Measurements from ENCODE around the gene RASA1. TPM values are rescaled to one million over a fixed set of nuclear protein-coding genes. Genes with fewer than 3 reads are reported as not detected.
A peak's percentile ranks its signal among the peaks of the same experiment; 100 is the strongest.
"Not testable (repeated sequence)": the region's sequence is repeated elsewhere in the genome, so short reads cannot be mapped to it uniquely, and the experiment has no call there.

RASA1 gene
- total RNA-seq: 36.3 TPM

- DNase-seq: peak; percentile 98
These were observed at the start of gene RASA1 for GRCh38 chr5:87267574-87268125. Gene RASA1 (plus strand): TSS chr5:87267883. CDS start chr5:87268452, 569 bp downstream.

GRCh38 chr5:87229780-87230179 is 37.9 kb upstream of the RASA1 start:
- no peak for DNase-seq

GRCh38 chr5:87231037-87231808 is 36.5 kb upstream of the RASA1 start:
- DNase-seq: no peak

- DNase-seq: no peak
These were observed 34.5 kb upstream of the RASA1 start for GRCh38 chr5:87233143-87233542.

- no peak for DNase-seq
These were observed 26.1 kb upstream of the RASA1 start for GRCh38 chr5:87241555-87241954.

- no peak for DNase-seq
These were observed 25.4 kb upstream of the RASA1 start for GRCh38 chr5:87242242-87242641.

- DNase-seq: no peak
These were observed 24.4 kb upstream of the RASA1 start for GRCh38 chr5:87243161-87243844.

GRCh38 chr5:87245451-87245850 is 22.2 kb upstream of the RASA1 start:
- DNase-seq: no peak

- no peak for DNase-seq
These were observed 21.6 kb upstream of the RASA1 start for GRCh38 chr5:87246061-87246460.

GRCh38 chr5:87252283-87252605 is 15.4 kb upstream of the RASA1 start:
- DNase-seq: no peak

- DNase-seq: no peak
These were observed 13.6 kb upstream of the RASA1 start for GRCh38 chr5:87254035-87254434.

GRCh38 chr5:87258507-87258906 is 9.2 kb upstream of the RASA1 start:
- no peak for DNase-seq

GRCh38 chr5:87260604-87261192 is 7.0 kb upstream of the RASA1 start:
- no peak for DNase-seq

GRCh38 chr5:87263498-87263897 is 4.2 kb upstream of the RASA1 start:
- DNase-seq: no peak

GRCh38 chr5:87266914-87267573 is 639 bp upstream of the RASA1 start:
- DNase-seq: no peak

- DNase-seq: peak; percentile 85
These were observed 665 bp downstream of the RASA1 start for GRCh38 chr5:87268126-87268969.

GRCh38 chr5:87268970-87269377 is 1.3 kb downstream of the RASA1 start:
- DNase-seq: peak; percentile 15

GRCh38 chr5:87270888-87271287 is 3.2 kb downstream of the RASA1 start:
- not testable (repeated sequence) for DNase-seq

GRCh38 chr5:87276655-87277054 is 9.0 kb downstream of the RASA1 start:
- DNase-seq: no peak

- DNase-seq: no peak
These were observed 9.7 kb downstream of the RASA1 start for GRCh38 chr5:87277279-87277835.

- DNase-seq: no peak
These were observed 11.0 kb downstream of the RASA1 start for GRCh38 chr5:87278590-87279100.

All from tongue (tissue), 2 donors.